K562 (cell line): ENCODE data around the gene ARSK. TPM values are rescaled to one million over a fixed set of nuclear protein-coding genes. Genes with fewer than 3 reads are reported as not detected.

ENCODE experiments used
- BRCA1 ChIP-seq, 2 experiments: fragments of 450-650 bp in 1 of 2; sonication (generic) in 1 of 2; formaldehyde crosslinking in 1 of 2; IDR thresholded peaks; 2 replicates each; pipeline versions ENCODE4 v1.5.0 to v1.6.1; 2017 to 2020; ENCODE audit warnings: mild to moderate bottlenecking in 1 of 2, missing genetic modification reagents in 1 of 2
- GABPB2 ChIP-seq: fragments of 250-450 bp; sonication (Bioruptor Pico); conservative IDR thresholded peaks from 2 replicates; pipeline ENCODE4 v1.5.1; 2021; ENCODE audit warnings: mild to moderate bottlenecking
- HOXB6 ChIP-seq: fragments of 250-450 bp; sonication (Bioruptor Pico); IDR thresholded peaks from 2 replicates; pipeline ENCODE4 v1.5.1; 2022; ENCODE audit warnings: mild to moderate bottlenecking, borderline replicate concordance
- ILK ChIP-seq: fragments of 450-650 bp; IDR thresholded peaks from 2 replicates; pipeline ENCODE4 v1.6.1; 2016; ENCODE audit warnings: missing genetic modification characterization, low read depth, mild to moderate bottlenecking, missing compliant biosample characterization, moderate library complexity, borderline replicate concordance
- JUNB ChIP-seq: fragments of 450-650 bp; formaldehyde crosslinking; conservative IDR thresholded peaks from 2 replicates; pipeline ENCODE4 v1.4.0; 2020; ENCODE audit warnings: mild to moderate bottlenecking
- NCOA1 ChIP-seq: fragments of 450-650 bp; IDR thresholded peaks from 2 replicates; pipeline ENCODE4 v1.6.1; 2016; ENCODE audit warnings: low read depth
- PHTF2 ChIP-seq: fragments of 250-450 bp; sonication (Bioruptor Pico); IDR thresholded peaks from 2 replicates; pipeline ENCODE4 v1.5.0; 2021; ENCODE audit warnings: mild to moderate bottlenecking
- SAP30 ChIP-seq: fragments of 200-600 bp; sonication (generic); IDR thresholded peaks from 2 replicates; pipeline ENCODE4 v1.6.1; 2012; ENCODE audit warnings: borderline replicate concordance, low read depth, mild to moderate bottlenecking, moderate library complexity, low read length, control low read depth, inconsistent platforms; ENCODE audit not compliant: insufficient read depth, poor library complexity, severe bottlenecking
- TCF7L2 ChIP-seq: fragments of 150-350 bp; IDR thresholded peaks from 2 replicates; pipeline ENCODE4 v1.6.1; 2016; ENCODE audit warnings: low read depth, mild to moderate bottlenecking, low read length, moderate library complexity
- ZFPM2 ChIP-seq: fragments of 250-450 bp; sonication (Bioruptor Pico); IDR thresholded peaks from 2 replicates; pipeline ENCODE4 v1.5.1; 2022; ENCODE audit warnings: mild to moderate bottlenecking
- ZNF121 ChIP-seq: sonication (generic); formaldehyde crosslinking; conservative IDR thresholded peaks from 2 replicates; pipeline ENCODE4 v1.8.0; 2022; ENCODE audit warnings: missing genetic modification reagents
- ZNF175 ChIP-seq: fragments of 200-800 bp; sonication (Bioruptor generic); IDR thresholded peaks from 2 replicates; pipeline ENCODE4 v1.6.1; 2016; ENCODE audit warnings: low read depth, mild to moderate bottlenecking, missing genetic modification characterization, missing compliant biosample characterization
- polyA plus RNA-seq, 8 experiments: library from polyadenylated mRNA; depleted of rRNA in 4 of 8; stranded (reverse) in 5 of 8; unstranded in 3 of 8; fragments of >200 nt; fragmentation: Nextera tagmentation in 2 of 8; fragmentation: Illumina TruSeq in 1 of 8; extraction: Ambion mirVana in 2 of 8; extraction: Trizol in 1 of 8; gene quantifications; 2 replicates each; pipeline versions ENCODE4 v1.2.1 to v1.2.3, GENCODE V29; 2011 to 2014; ENCODE audit warnings: inconsistent platforms in 1 of 8, missing spikeins in 1 of 8
- total RNA-seq, 7 experiments: library from RNA; depleted of rRNA in 6 of 7; stranded (reverse); fragments of >200 nt in 6 of 7; fragmentation: Illumina TruSeq in 2 of 7; extraction: Trizol in 2 of 7; gene quantifications; 2 replicates each; pipeline versions ENCODE4 v1.2.1 to v1.2.3, GENCODE V29; 2011 to 2021; ENCODE audit warnings: low replicate concordance in 1 of 7
- TF ChIP-seq, protein P1 (sequence below), 2 experiments: fragments of 250-450 bp in 1 of 2; fragments of 450-650 bp in 1 of 2; sonication (Bioruptor Pico) in 1 of 2; IDR thresholded peaks; 2 replicates each; pipeline versions ENCODE4 v1.6.1 to v1.8.0; 2016 to 2021; ENCODE audit warnings: mild to moderate bottlenecking in 2 of 2, moderate library complexity in 2 of 2, missing compliant biosample characterization in 1 of 2, missing genetic modification characterization in 1 of 2
- TF ChIP-seq, protein P2 (sequence below): fragments of 450-650 bp; IDR thresholded peaks from 2 replicates; pipeline ENCODE4 v1.6.1; 2014; ENCODE audit warnings: low read depth, mild to moderate bottlenecking, moderate library complexity, borderline replicate concordance
- TF ChIP-seq, protein P3 (sequence below): fragments of 250-450 bp; sonication (Bioruptor Pico); IDR thresholded peaks from 2 replicates; pipeline ENCODE4 v1.8.0; 2022; ENCODE audit warnings: moderate library complexity, mild to moderate bottlenecking, inconsistent platforms
- TF ChIP-seq, protein P4 (sequence below): fragments of 250-450 bp; sonication (Bioruptor Pico); IDR thresholded peaks from 2 replicates; pipeline ENCODE4 v1.4.0; 2020; ENCODE audit warnings: mild to moderate bottlenecking, moderate library complexity
- TF ChIP-seq, protein P5 (sequence below): sonication (generic); formaldehyde crosslinking; IDR thresholded peaks from 2 replicates; pipeline ENCODE4 v1.8.1; 2023; ENCODE audit warnings: mild to moderate bottlenecking, missing genetic modification reagents

ARSK gene
- total and polyA plus RNA-seq, 9 of the 15 experiments (the other 6 are each of a cell fraction or from before 2014, with no cell fraction given): 2.7 to 9.4 (median 7.1) TPM

DNA sequence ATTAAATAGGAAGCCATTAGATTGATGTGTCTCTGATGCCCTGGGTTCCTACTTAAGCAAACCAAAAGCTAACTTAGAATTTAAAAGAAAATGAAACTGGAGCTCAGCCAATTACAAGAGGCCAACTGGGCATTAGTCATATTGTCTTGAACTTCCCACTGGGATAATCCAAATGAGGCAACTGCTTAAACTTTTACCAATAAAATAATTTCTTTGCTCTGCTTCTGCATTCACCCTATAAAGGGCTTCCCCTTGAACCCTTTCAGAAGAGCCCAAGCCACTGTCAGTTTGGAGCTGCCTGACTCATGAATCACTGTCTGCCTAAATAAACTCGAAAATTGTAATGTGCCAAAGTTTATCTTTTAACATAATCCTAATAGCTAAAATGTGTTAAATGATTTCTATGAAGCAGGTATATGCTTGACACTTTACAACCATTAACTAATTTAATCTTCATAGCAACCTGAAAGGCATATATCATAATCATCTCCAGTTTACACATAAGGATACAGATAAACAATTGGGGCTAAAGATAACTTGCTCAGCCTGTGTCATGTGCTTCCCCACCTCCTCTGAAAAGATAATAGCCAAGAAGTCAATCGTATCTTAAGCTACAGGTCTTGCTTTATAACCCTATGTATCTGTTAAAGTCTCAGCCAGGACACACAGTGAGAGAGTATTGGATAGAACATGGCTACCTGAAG is 76.5 kb downstream of the ARSK start (continued):
- no peak for TF ChIP-seq BRCA1 (IDR thresholded peaks at IDR 0.05)
- no peak for TF ChIP-seq BRCA1 (CRISPR knock-in tag; IDR thresholded peaks at IDR 0.05)
- 0 out of 2 replicates have a peak, but pooled peaks have one; percentile 44 for TF ChIP-seq PHTF2 (CRISPR knock-in tag)
- TF ChIP-seq, protein P1, sequence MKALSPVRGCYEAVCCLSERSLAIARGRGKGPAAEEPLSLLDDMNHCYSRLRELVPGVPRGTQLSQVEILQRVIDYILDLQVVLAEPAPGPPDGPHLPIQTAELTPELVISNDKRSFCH (CRISPR knock-in tag; IDR thresholded peaks at IDR 0.05): no peak
- TF ChIP-seq, protein P1 (tag; IDR thresholded peaks at IDR 0.05): no peak
- no peak for TF ChIP-seq HOXB6
- no peak for TF ChIP-seq GABPB2 (CRISPR knock-in tag)
- TF ChIP-seq ZNF121: no peak
- TF ChIP-seq, protein P2, sequence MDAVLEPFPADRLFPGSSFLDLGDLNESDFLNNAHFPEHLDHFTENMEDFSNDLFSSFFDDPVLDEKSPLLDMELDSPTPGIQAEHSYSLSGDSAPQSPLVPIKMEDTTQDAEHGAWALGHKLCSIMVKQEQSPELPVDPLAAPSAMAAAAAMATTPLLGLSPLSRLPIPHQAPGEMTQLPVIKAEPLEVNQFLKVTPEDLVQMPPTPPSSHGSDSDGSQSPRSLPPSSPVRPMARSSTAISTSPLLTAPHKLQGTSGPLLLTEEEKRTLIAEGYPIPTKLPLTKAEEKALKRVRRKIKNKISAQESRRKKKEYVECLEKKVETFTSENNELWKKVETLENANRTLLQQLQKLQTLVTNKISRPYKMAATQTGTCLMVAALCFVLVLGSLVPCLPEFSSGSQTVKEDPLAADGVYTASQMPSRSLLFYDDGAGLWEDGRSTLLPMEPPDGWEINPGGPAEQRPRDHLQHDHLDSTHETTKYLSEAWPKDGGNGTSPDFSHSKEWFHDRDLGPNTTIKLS: no peak
- no peak for TF ChIP-seq JUNB
- no peak for TF ChIP-seq ZFPM2 (CRISPR knock-in tag)
- TF ChIP-seq, protein P3, sequence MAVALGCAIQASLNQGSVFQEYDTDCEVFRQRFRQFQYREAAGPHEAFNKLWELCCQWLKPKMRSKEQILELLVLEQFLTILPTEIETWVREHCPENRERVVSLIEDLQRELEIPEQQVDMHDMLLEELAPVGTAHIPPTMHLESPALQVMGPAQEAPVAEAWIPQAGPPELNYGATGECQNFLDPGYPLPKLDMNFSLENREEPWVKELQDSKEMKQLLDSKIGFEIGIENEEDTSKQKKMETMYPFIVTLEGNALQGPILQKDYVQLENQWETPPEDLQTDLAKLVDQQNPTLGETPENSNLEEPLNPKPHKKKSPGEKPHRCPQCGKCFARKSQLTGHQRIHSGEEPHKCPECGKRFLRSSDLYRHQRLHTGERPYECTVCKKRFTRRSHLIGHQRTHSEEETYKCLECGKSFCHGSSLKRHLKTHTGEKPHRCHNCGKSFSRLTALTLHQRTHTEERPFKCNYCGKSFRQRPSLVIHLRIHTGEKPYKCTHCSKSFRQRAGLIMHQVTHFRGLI (CRISPR knock-in tag): peak; percentile 24; the same call in 1 of the 2 replicates
- TF ChIP-seq TCF7L2: no peak
- TF ChIP-seq SAP30: no peak
- no peak for TF ChIP-seq ZNF175 (CRISPR knock-in tag)
- TF ChIP-seq, protein P4, sequence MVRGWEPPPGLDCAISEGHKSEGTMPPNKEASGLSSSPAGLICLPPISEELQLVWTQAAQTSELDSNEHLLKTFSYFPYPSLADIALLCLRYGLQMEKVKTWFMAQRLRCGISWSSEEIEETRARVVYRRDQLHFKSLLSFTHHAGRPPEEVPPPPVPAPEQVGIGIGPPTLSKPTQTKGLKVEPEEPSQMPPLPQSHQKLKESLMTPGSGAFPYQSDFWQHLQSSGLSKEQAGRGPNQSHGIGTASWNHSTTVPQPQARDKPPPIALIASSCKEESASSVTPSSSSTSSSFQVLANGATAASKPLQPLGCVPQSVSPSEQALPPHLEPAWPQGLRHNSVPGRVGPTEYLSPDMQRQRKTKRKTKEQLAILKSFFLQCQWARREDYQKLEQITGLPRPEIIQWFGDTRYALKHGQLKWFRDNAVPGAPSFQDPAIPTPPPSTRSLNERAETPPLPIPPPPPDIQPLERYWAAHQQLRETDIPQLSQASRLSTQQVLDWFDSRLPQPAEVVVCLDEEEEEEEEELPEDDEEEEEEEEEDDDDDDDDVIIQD (CRISPR knock-in tag): no peak
- TF ChIP-seq ILK: no peak
- no peak for TF ChIP-seq NCOA1
- TF ChIP-seq, protein P5, sequence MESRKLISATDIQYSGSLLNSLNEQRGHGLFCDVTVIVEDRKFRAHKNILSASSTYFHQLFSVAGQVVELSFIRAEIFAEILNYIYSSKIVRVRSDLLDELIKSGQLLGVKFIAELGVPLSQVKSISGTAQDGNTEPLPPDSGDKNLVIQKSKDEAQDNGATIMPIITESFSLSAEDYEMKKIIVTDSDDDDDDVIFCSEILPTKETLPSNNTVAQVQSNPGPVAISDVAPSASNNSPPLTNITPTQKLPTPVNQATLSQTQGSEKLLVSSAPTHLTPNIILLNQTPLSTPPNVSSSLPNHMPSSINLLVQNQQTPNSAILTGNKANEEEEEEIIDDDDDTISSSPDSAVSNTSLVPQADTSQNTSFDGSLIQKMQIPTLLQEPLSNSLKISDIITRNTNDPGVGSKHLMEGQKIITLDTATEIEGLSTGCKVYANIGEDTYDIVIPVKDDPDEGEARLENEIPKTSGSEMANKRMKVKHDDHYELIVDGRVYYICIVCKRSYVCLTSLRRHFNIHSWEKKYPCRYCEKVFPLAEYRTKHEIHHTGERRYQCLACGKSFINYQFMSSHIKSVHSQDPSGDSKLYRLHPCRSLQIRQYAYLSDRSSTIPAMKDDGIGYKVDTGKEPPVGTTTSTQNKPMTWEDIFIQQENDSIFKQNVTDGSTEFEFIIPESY (CRISPR knock-in tag): no peak
